ENCODE measurements around the gene SPEM3.
"Not testable (repeated sequence)": the region's sequence is repeated elsewhere in the genome, so short reads cannot be mapped to it uniquely, and the experiment has no call there.

SPEM3 gene

DNA sequence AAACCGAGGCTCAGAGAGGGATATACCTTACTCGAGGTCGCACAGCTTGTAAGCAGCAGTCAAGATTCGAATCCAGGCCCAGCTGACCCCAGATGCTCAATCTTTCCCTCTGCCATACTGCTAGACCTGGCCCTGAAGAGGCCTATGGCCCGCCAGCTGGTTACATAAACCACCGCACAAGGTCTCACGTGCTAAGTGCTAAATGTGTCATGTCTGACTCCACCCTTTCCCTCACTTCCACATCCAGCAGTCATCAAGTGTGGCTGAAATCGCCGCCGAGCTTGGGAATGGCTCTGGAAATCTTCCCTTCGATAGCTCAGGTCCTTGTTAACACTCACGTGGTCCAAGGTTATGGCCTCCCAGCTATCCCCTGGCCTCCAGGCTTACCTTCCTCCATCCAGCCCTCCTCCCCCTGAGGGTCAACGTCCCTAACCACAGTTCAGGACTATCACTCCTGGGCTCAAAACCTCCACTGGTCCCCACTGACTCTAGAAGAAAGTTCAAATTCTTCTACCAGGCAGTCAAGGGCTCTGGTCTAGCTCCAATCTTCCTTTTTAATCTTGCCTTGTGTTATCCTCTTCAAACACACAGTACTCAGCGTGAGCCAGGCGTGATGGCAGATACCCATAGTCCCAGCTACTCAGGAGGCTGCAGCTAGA, 47.2 kb downstream of the SPEM3 start:
- DNase-seq, result no peak

DNA sequence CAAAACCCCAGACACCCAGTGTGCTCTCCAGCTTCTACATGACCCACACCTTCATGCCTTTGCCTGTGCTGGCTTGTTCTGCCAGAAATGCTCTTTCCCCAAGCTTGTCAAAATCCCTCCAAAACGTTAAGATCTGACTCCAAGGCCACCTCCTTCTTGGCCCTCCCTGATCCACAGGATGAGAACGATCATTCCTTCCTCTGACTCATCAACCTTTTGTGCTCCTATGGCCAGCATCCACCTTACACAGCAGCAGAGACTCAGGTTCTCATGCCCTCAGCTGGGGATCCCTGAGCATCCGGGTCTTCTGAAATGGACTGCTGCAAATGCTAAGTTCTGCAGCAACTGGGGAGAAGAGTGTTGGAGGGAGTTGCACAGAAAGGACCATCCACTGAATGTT, 47.8 kb downstream of the SPEM3 start:
- DNase-seq, result no peak

DNA sequence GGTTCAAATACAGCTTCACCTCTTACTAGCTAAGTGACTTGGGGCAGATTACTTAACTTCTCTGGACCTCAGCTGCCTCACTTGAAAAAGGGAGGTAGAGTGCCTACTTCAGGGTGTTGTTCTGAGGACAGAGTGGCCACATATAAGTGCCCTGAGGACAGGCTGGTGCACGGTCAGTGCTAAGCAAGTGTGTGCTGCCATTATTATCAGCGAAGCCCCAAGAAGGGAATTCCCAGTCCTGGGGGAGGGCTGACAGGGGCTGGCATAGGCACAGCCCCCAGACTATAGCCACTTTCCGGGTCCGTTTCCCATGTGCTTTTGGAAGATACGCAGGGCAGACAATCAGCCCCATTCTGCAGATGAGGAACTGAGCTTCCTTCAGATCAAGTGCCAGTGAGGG, 48.3 kb downstream of the SPEM3 start:
- DNase-seq, result no peak

DNA sequence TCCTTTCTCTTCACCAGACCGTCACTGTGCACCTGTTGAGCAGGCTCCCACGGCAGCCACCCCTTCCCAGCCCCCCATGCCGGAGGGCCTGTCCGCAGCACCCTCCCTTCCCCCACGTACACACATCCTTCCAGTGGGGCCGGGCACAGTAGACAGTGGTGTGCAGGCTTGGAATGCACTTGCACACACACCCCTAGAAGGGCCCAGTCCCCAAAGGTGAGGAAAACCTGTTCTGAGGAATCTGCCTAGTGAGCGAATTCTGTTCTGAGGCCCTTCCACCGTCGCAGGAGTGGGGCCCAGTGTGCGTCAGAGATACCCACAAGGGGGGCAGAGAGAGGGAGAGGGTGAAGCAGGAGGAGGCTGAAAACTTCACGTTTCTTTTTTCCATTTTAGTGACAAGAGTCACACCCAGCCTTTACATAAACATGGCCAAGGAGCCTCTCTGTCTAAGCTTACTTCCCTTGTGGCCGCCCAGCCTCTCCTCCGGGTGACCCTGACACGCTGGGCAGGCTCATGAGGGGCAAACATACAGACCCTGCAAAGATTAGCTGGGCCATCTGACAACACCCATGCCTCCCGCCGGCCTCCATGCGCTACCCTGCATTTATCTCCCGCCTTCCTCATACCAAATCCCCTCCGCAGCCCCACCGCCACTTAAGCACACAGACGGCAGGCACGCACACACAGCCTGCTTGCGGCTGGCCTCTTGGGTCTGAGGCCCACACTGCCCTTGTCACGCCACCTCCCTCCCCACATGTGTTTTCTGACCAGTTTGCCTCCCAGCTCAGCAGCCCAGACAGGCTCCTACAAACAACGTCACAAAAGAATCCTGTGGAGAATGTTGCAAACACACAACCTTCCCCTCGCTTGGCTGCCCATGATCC, 49.0 kb downstream of the SPEM3 start:
- peak; percentile 24 for DNase-seq

DNA sequence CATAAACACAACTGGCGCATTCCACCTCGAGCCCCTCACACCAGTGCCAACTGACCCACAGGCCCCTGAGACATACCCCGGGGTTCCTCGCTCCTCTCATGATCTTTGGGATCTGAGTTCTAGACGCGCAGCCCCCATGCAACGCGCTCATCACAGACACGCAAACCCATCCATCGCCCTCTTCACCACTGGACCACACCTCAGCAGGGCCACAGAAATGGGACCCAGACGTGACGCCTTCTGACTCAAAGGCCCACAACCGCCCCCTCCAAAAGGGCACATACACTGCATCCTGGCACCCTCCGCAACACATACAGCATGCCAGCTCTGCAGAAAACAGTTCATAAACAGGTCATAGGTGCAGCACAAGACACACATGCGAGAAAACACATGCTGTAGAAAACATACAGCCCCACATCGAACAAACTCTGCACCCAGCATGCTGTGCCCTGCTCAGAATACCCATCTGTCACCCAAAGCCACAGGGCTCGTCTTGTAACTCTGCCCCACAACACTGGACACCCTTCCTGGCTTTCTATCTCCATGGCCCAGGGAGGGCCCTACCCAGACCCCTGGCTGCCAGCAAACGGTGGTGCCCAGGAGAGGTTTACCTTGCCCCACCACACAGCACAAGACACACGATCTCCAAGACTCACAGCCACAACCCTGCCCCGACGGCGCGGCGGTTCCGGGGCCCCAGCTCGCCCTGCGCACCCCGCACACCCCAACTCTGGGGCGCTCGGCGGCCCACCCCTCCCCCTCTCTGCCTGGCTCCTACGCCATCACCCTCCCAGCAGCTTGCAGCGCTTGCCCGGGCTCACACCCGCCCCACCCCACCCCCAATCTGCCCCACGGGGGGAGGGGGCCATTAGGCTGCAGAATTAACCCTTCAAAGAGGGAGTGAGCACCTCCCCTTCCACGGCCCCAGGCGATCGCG, 49.9 kb downstream of the SPEM3 start:
- DNase-seq, result peak in 1 of 2 experiments; percentile 30

DNA sequence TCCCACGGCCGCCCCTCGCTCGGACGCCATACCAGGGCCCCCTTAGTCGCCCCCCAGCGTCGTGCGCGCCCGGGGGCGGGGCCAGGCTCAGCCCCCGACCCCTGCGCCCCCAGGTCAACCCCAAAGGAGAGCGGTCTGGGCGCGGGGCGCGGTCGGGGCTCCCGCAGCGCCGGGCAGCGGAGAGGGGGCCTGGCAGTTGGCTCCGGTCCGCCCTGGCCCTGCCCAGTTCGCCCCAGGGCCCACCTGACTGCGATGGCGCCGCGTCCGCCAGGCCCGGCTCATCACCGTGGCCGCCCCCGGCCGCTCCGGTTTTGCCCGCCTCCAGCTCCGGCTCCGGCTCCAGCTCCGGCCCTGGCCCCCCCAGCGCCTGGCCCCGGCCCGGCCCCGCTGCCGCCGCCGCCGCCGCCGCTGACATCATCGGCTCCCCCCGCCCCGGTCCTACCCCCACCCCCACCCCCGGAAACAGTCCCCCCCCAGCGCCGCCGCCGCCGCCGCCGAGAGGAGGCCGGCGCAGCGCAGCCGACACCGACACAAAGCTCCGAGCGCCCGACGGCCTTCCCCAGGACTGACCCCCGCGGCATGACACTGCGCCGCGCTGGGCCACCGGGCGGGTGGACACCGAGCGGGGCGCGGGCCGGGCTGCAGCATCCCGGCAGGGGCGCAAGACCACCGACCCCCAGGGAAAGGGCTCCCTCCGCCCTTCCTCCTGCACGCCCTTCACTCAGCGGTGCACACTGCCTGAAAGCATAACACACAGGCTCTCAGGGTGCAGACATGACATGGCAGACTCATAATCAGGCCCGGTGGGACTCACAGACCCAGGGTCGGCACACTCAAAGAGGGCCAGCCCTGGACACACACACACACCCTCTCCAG, 50.8 kb downstream of the SPEM3 start, which contains the start of gene ZBTB4:
Gene ZBTB4 (minus strand): TSS at position 419 of the 876 bp plus-strand sequence. CDS start 12,830 bp downstream, outside the sequence.
- no peak for DNase-seq

DNA sequence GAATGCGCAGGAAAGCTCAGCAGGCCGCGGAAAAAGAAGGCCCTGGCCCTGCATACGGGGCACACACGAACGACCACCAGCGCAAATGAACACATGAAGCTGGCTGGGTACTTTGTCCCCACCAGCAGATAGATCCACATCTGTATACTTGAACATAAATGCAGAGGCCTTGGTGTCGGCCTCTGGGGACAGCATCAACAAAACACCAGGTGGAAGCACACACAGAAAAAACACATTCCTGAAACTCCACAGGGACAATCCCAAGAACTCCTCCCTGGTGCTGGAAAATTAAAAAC, 51.4 kb downstream of the SPEM3 start:
- DNase-seq, result no peak

DNA sequence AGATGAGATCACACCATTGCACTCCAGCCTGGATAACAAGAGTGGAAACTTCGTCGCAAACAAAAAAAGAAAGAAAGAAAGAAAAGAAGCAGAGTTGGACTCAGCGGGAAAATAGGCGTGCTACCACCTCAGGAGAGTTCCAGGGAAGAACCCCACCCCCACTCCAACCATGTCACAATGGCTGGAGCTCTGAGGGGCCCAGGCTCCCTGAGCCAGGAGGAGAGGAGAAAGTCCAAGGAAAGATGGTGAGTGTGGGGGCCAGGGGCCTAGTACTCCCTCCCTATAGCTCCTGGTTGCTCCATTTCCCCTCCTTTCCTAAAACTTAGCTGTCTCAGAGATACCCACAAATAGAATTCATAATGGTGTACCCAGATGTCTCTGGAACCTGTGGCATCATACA, 52.6 kb downstream of the SPEM3 start, which contains the start of gene SLC35G6:
Gene SLC35G6 (plus strand): TSS at position 172 of the 400 bp plus-strand sequence. CDS start 71 bp downstream, at position 243.
- not testable (repeated sequence) for DNase-seq

DNA sequence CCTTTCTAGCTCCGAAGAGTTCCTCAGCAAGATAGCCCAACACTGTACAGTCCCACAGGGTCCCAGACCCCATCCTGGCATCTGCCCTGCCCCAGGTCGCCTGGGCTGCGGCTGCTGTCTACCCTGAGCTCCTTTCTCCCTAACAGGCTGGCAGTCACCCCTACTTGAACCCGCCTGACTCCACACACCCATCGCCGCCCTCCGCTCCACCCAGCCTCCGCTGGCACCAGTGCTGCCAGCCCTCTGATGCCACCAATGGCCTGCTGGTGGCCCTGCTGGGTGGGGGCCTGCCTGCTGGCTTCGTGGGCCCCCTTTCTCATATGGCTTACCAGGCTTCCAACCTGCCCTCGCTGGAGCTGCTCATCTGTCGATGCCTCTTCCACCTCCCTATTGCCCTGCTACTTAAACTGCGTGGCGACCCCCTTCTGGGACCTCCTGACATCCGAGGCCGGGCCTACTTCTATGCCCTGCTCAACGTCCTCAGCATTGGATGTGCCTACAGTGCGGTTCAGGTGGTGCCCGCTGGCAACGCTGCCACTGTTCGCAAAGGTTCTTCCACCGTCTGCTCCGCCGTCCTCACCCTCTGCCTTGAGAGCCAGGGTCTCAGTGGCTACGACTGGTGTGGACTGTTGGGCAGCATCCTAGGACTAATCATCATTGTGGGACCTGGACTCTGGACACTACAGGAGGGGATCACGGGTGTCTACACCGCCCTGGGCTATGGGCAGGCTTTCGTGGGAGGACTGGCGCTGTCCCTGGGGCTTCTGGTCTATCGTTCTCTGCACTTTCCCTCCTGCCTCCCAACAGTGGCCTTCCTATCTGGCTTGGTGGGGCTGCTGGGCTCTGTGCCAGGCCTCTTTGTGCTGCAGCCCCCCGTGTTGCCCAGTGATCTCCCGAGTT, 53.4 kb downstream of the SPEM3 start:
- not testable (repeated sequence) for DNase-seq
